Upper lobe of left lung (tissue), 6 donors: ENCODE results near the gene DNAJC10. TPM values are rescaled to one million over a fixed set of nuclear protein-coding genes. Genes with fewer than 3 reads are reported as not detected.
"Not testable (repeated sequence)": the region's sequence is repeated elsewhere in the genome, so short reads cannot be mapped to it uniquely, and the experiment has no call there.

Source experiments
- ATAC-seq, 2 donors: fragments of 200-7000 bp; cut with Tn5 transposase; one replicate each; pipeline ENCODE4 v1.9.1; 2022; ENCODE audit warnings: mild to moderate bottlenecking in 2 of 2, moderate library complexity in 2 of 2; ENCODE audit not compliant: low FRiP score in 2 of 2
- DNase-seq, 2 donors: peaks; one replicate each; pipeline ENCODE4 v3.0.0-alpha.2; 2019 to 2020
- H3K27ac ChIP-seq, 4 donors: fragments of 200-600 bp; sonication (generic); one replicate each; pipeline ENCODE4 v1.5.1; 2016 to 2019
- H3K27me3 ChIP-seq, 4 donors: fragments of 200-600 bp; sonication (generic); one replicate each; pipeline ENCODE4 v1.5.1; 2017 to 2019
- H3K36me3 ChIP-seq, 4 donors: fragments of 200-600 bp; sonication (generic); one replicate each; pipeline ENCODE4 v1.5.1; 2016 to 2019
- H3K4me1 ChIP-seq, 4 donors: fragments of 200-600 bp; sonication (generic); one replicate each; pipeline ENCODE4 v1.5.1; 2018 to 2019
- H3K4me3 ChIP-seq, 4 donors: fragments of 200-600 bp; sonication (generic); one replicate each; pipeline ENCODE4 v1.5.1; 2017 to 2019; ENCODE audit warnings: mild to moderate bottlenecking in 2 of 4, moderate library complexity in 1 of 4
- H3K9me3 ChIP-seq, 4 donors: fragments of 200-600 bp; sonication (generic); one replicate each; pipeline ENCODE4 v1.5.1; 2018 to 2019
- EP300 ChIP-seq, 4 donors: sonication (generic); formaldehyde crosslinking; IDR thresholded peaks; one replicate each; pipeline ENCODE4 v1.5.1; 2017; ENCODE audit warnings: antibody characterized with exemption in 4 of 4, control low read depth in 2 of 4
- POLR2A ChIP-seq, 4 donors: fragments of 450-650 bp; IDR thresholded peaks; one replicate each; pipeline ENCODE4 v1.5.1; 2016 to 2017; ENCODE audit warnings: antibody characterized with exemption in 4 of 4, mild to moderate bottlenecking in 2 of 4
- POLR2AphosphoS5 ChIP-seq, 2 donors: sonication (generic); formaldehyde crosslinking; IDR thresholded peaks; one replicate each; pipeline ENCODE4 v1.5.1; 2017; ENCODE audit warnings: antibody characterized with exemption in 2 of 2
- WGBS, 2 donors: methylation state at CpG; one replicate each; pipeline ENCODE4 v1.1.5; 2017 to 2018; 5-methylcytosine and 5-hydroxymethylcytosine counted together
- total RNA-seq, 6 donors: library from RNA; depleted of rRNA in 4 of 6; stranded (reverse); fragments of >200 nt in 4 of 6; gene quantifications; one replicate each; pipeline versions ENCODE4 v1.1.0 to v1.2.1, GENCODE V29; 2016 to 2021
- TF ChIP-seq, protein P1 (sequence below), 6 experiments: fragments of 450-650 bp in 4 of 6; fragments of 200-600 bp in 2 of 6; sonication (generic) in 2 of 6; IDR thresholded peaks; one replicate each; pipeline ENCODE4 v1.5.1; 2016 to 2019; ENCODE audit warnings: antibody characterized with exemption in 6 of 6
- donor health status: DM: no; HTN: no; CAD: no; lungs with moderate emphysema.
- donor health status: DM: no; HTN: yes; CAD: no; lungs with severe emphysema.

DNAJC10 gene
- total RNA-seq, 6 donors from 2014 or later, result 13.7 to 94.6 (median 57.9) TPM

DNA sequence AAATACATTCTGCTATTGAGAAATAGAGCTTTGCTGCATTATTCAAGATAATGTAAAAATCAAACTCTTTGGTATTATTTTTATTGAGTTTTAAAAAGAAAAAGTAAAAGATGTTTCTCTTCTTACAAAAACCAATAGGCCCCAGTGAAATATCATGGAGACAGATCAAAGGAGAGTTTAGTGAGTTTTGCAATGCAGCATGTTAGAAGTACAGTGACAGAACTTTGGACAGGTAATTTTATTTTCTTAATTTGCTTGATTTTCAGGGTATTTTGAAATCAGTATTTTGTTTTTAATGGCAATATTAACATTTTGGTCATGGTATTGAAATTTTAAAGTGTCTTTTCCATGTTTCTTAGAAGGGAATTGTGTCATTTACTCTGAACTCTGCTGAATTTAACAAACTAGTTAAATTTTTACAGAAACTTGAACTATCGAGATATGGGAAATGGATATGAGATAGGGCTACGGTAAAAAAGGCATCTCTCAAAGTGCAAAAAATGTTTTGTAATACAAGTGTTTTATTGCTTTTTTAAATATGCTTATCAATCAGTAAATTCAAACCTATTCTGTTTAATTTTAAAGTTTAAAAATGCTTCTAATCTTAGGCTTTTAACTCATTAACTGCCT, 13.8 kb downstream of the DNAJC10 start:
- Histone ChIP-seq H3K27me3 (no peaks in the 10 kb centered on the region), H3K9me3 (no peaks in the 10 kb centered on the region), H3K4me1 (no peaks in the 10 kb centered on the region), H3K4me3 (no peak overlapping the region), H3K36me3 (peaks cover 7 to 54% (median 15%) of the 10 kb centered on the region in 4 donors), H3K27ac (no peak overlapping the region)
- DNase-seq (no peak), ATAC-seq (no peak)
- WGBS, 2 donors, result 92 to 96% methylated on average over 2 of the region's 2 CpGs
- TF ChIP-seq POLR2A (IDR thresholded peaks at IDR 0.05), result no peak

DNA sequence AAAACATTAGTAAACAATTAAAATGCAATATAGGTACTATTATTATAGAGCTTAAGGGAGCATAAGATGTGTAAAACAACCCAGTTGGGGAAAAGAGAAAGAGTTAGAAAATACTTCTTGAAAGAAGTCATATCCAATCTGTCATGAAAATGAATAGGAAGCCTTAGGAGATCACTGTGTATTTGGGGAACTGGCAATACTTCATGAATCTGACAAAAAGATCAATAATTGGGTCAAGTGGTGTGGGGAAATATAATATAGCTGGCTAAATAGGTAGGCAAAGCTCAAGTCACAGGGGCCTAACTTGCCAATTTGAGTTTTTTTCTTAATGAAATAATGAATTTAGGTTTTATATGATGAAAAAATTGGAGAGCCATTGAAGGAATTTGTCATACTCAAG, 14.4 kb downstream of the DNAJC10 start:
- peaks cover 7 to 48% (median 10%) of the 10 kb centered on the region in 4 donors for H3K36me3 ChIP-seq
- TF ChIP-seq POLR2AphosphoS5 (IDR thresholded peaks at IDR 0.05), result no peak
- no peak for TF ChIP-seq POLR2A (IDR thresholded peaks at IDR 0.05)
- no peak for TF ChIP-seq EP300 (IDR thresholded peaks at IDR 0.05)
- TF ChIP-seq, protein P1, sequence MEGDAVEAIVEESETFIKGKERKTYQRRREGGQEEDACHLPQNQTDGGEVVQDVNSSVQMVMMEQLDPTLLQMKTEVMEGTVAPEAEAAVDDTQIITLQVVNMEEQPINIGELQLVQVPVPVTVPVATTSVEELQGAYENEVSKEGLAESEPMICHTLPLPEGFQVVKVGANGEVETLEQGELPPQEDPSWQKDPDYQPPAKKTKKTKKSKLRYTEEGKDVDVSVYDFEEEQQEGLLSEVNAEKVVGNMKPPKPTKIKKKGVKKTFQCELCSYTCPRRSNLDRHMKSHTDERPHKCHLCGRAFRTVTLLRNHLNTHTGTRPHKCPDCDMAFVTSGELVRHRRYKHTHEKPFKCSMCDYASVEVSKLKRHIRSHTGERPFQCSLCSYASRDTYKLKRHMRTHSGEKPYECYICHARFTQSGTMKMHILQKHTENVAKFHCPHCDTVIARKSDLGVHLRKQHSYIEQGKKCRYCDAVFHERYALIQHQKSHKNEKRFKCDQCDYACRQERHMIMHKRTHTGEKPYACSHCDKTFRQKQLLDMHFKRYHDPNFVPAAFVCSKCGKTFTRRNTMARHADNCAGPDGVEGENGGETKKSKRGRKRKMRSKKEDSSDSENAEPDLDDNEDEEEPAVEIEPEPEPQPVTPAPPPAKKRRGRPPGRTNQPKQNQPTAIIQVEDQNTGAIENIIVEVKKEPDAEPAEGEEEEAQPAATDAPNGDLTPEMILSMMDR (IDR thresholded peaks at IDR 0.05), result no peak
- H3K27me3 ChIP-seq, result no peaks in the 10 kb centered on the region
- H3K9me3 ChIP-seq, result no peaks in the 10 kb centered on the region
- ATAC-seq, result no peak
- no peak overlapping the region for H3K27ac ChIP-seq
- DNase-seq, result no peak
- no peak overlapping the region for H3K4me3 ChIP-seq
- H3K4me1 ChIP-seq, result no peaks in the 10 kb centered on the region

DNA sequence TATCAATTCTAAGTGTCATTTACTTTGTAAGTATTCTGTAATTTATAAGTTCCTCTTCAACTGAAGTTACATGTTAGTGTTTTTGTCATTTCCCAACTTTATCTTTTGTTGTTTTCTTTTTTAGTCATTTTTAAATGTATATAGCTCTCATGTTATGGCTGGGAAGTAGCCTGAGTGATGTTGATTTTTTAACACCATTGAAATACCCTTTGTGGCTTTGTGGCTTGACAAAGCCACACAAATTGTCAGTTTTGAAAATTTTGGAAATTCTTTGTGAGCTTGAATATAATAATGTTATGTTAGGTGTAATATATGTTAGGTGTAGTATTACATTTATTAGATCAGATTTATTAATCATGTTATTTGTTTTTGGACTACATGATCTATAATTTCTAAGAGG, 16.7 kb downstream of the DNAJC10 start:
- TF ChIP-seq POLR2A (IDR thresholded peaks at IDR 0.05) (no peak), POLR2AphosphoS5 (IDR thresholded peaks at IDR 0.05) (no peak), EP300 (IDR thresholded peaks at IDR 0.05) (no peak)
- TF ChIP-seq, protein P1 (IDR thresholded peaks at IDR 0.05), result no peak
- Histone ChIP-seq H3K4me3 (no peak overlapping the region), H3K4me1 (no peaks in the 10 kb centered on the region), H3K27me3 (no peaks in the 10 kb centered on the region), H3K36me3 (peaks cover 0 to 57% (median 19%) of the 10 kb centered on the region in 4 donors), H3K9me3 (no peaks in the 10 kb centered on the region), H3K27ac (no peak overlapping the region)
- DNase-seq (no peak), ATAC-seq (no peak)

DNA sequence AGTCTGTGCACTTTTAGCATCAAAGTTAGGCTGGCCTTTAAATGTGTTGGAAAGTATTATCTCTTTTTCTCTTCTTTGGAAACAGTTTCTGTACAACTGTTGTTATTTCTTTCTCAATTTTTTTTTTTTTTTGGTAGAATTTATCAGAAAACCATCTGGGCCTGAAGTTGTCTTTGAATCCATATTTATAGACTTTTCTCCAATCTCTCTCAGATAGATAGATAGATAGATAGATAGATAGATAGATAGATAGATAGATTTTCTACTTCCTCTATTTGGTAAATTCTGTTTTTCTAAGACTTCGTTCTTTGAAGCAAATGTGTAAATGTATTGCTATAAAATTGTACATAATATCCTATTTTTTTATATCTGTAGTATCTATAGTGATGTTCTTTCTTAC, 17.5 kb downstream of the DNAJC10 start:
- no peak overlapping the region for H3K4me3 ChIP-seq
- DNase-seq (no peak), ATAC-seq (no peak)
- no peaks in the 10 kb centered on the region for H3K9me3 ChIP-seq
- TF ChIP-seq POLR2AphosphoS5 (IDR thresholded peaks at IDR 0.05) (no peak), POLR2A (IDR thresholded peaks at IDR 0.05) (no peak), EP300 (IDR thresholded peaks at IDR 0.05) (no peak)
- TF ChIP-seq, protein P1 (IDR thresholded peaks at IDR 0.05), result no peak
- no peaks in the 10 kb centered on the region for H3K4me1 ChIP-seq
- peaks cover 0 to 63% (median 19%) of the 10 kb centered on the region in 4 donors for H3K36me3 ChIP-seq
- WGBS, 2 donors, result 95 to 96% methylated on average over 1 of the region's 1 CpG
- H3K27me3 ChIP-seq, result no peaks in the 10 kb centered on the region
- no peak overlapping the region for H3K27ac ChIP-seq

DNA sequence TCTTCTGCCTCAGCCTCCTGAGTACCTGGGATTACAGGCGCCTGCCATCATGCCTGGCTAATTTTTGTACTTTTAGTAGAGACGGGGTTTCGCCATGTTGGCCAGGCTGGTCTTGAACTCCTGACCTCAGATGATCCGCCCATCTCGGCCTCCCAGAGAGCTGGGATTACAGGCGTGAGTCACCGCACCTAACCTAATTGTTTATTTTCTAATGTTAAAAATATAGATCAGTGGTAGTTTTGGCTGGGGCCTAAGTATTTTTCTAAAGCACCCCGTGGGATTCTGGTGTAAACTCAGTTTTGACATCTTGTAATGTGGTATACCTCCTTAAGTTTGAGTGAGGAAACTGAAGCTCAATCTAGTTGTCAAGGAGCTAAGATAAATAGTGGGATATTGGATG, 20.8 kb downstream of the DNAJC10 start:
- not testable (repeated sequence) for H3K4me1 ChIP-seq, H3K27ac ChIP-seq, DNase-seq, H3K4me3 ChIP-seq, H3K9me3 ChIP-seq, ATAC-seq, H3K27me3 ChIP-seq
- WGBS, 2 donors, result 96 to 97% methylated on average over 8 of the region's 8 CpGs
- peaks cover 0 to 50% (median 15%) of the 10 kb centered on the region in 4 donors for H3K36me3 ChIP-seq

DNA sequence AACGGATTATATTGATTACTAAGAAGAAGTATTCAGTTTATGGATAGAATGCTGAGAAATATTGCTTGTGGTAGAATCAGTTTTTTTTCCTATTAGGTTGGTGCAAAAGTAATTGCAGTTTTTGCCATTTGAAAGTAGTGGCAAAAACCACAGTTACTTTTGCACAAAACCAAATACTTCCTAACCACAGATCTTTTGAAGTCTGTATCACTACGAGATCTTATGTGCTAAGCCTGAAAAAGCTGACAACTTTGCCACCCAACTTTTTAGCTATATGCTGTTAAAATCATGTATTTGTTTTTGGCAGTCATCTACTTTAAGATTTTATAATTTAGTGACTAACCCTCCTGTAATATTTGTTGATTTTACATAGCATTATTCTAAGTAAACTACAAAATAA, 24.6 kb downstream of the DNAJC10 start:
- Histone ChIP-seq H3K9me3 (no peaks in the 10 kb centered on the region), H3K4me3 (no peak overlapping the region), H3K27ac (no peak overlapping the region), H3K36me3 (peaks cover 0 to 81% (median 33%) of the 10 kb centered on the region in 4 donors), H3K4me1 (no peaks in the 10 kb centered on the region), H3K27me3 (no peaks in the 10 kb centered on the region)
- ATAC-seq (no peak), DNase-seq (no peak)
- 88 to 89% methylated on average over 2 of the region's 2 CpGs for WGBS, 2 donors
- TF ChIP-seq POLR2AphosphoS5 (IDR thresholded peaks at IDR 0.05) (no peak), POLR2A (IDR thresholded peaks at IDR 0.05) (no peak), EP300 (IDR thresholded peaks at IDR 0.05) (no peak)
- TF ChIP-seq, protein P1 (IDR thresholded peaks at IDR 0.05), result no peak
